NCI-H2171 (cell line): ENCODE measurements around the gene CBX8.

Experiments
- DNase-seq: peaks from one replicate; lab custom pipeline; 2025; lab: John Stamatoyannopoulos, UW

The CBX8 gene

DNA sequence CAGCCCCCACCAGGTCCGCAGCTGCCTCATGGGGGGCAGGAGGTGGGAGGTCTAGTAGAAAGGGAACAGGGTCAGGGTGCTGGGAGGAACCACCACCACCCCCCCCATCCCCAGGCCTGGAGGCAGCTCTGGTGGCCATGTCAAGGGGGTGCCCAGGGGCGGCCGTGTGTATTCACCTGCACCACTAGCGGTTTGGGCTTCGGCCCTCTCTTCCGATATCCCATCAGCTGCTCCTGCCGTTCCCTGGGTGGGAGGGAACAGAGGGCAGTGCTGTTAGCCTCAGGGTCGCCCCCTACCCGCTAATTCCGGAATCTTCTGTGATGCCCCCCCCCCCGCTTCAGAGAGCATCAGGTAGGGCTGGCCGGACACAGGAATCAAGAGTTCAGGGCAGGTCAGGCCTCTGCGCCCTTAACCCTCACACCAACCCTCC, 38.6 kb upstream of the CBX8 start:
- DNase-seq: no peak

DNA sequence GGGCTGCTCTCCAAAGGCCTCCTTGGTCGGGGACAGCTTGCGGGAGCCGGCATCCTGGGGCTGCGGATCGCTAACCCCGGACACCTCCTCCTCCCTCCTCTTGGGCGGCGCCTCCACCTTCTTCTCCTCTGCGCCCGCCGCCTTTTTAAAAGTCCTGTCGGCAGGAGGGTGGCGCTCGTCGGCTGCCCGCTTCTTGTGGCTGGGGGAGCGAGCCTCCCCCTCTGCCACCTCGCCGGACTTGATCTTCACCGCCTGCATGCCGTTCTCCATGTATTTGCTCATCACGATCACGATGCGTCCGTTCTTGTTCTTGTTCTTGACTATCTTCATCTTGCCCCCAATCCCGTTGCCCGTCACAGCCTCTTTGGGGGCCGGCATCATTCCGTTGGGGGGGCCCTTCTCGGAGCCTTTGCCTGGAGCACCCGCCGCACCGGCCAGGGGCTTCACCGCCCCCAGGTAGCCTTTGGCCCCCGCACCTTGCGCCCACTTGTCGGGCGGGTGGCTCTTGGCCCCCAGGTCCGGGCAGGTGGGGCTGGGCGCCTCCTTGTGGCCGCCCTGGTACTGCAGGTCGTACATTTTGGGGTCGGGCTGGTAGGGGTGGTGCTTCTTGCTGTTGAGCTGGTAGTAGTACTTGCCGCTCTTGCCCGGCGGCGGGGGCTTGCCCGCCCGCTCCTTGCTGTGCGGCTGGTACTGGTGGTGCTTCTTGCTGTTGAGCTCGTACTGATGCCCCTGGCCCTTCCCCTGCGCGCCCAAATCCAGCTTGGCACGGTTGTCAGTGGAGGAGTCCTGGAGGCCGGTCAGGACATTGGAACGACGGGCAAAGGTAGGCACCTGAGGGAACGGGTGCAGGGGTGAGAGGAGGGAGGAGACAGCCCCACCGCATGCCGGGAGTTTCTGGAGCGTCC, 37.9 kb upstream of the CBX8 start:
- no peak for DNase-seq

DNA sequence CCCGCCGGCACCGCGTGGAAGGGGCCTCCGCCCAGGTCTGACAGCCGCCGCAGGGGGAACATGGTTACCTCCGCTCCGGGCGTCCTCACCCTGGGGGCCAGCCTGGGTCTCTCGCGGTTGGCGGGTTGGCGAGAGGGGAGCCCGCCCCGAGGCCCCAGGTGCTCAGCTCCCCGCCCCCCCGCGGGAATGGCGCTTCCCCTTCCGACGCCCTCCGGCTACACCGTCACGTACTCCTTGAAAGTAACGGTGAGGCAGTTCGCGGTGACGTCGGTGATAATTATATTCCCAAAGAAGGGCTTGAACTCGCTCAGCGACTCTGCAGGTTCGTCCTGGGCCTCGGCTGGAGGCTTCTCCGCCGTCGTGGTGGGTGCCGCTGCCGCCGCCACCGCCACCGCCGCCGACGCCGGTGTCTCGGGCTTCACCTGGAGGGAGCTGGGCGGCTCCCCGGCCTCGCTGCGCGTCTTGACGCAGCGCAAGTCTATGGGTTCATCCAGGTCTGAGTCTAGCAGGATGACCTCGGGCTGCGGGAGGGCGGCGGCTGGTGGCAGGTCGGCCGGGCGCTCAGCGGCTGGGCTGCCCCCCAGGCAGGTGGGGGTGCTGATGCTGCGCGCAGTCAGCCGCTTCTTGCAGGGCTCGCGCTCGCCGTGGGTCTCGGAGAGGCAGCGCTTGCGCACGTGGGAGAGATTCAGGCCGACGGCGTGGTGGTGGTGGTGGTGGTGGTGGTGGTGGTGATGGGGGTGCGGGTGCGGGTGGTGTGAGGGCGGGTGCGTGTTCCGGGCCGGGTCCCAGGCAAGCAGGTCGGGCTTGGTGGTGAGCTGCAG, 37.1 kb upstream of the CBX8 start:
- no peak for DNase-seq

DNA sequence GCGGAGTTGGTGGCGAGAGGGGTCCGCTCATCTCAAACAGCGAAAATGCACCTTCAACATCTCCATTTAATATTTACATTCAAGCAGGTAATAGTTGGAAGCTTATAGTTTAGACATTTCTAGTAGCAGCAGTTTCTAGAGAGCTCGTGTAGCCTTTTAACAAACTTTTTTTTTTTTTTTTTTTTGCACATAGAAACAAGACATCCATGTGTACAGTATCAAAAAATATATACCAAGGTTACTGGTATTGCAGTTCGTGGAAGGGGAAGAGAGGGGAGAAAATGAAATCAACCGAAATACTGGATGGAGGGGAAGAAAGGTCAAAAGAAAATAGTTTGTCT, 36.2 kb upstream of the CBX8 start:
- no peak for DNase-seq

DNA sequence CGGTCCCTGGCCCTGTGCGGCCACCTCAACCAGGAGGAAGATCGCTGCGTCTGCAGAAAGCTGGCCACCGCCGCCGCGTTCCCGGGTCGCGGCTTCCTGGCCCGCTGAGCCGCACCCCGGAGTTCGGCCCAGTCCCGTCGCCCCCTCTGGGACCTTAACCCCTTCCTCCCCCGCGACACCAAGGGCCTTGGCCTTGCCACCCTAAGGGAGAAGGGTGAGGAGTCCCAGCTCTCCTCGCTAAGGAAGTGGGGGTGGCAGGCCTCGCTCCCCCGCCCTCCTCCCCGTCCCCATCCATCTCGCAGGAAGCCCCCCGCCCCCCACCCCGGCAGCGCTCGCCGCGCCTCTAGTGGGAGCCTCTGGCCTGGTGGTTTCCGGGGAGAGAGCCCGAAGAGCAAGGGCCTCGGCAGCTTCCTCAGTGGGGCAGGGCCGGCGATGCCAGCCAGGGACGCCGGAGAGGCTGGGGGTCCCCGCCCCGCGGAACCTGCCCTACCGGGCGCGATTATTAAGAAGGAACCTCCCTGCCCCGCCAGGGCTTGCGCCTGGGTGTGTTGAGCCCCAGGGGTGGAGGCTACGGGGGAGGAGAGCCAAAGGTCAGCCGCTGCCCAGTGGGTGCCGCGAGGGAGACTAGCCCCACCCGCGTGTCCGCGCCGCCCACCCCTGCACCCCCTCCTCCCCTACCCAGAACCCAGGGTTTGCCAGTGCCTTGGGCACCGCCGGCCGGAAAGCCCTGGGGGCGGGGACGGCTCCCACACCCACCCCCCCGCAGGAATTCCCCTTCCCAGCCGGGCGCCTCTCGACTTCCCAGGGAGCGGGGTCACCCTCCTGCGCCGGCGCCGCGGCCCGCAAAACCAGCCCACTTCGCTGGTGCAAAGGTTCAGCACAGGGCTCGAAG, 35.6 kb upstream of the CBX8 start:
- DNase-seq: no peak

DNA sequence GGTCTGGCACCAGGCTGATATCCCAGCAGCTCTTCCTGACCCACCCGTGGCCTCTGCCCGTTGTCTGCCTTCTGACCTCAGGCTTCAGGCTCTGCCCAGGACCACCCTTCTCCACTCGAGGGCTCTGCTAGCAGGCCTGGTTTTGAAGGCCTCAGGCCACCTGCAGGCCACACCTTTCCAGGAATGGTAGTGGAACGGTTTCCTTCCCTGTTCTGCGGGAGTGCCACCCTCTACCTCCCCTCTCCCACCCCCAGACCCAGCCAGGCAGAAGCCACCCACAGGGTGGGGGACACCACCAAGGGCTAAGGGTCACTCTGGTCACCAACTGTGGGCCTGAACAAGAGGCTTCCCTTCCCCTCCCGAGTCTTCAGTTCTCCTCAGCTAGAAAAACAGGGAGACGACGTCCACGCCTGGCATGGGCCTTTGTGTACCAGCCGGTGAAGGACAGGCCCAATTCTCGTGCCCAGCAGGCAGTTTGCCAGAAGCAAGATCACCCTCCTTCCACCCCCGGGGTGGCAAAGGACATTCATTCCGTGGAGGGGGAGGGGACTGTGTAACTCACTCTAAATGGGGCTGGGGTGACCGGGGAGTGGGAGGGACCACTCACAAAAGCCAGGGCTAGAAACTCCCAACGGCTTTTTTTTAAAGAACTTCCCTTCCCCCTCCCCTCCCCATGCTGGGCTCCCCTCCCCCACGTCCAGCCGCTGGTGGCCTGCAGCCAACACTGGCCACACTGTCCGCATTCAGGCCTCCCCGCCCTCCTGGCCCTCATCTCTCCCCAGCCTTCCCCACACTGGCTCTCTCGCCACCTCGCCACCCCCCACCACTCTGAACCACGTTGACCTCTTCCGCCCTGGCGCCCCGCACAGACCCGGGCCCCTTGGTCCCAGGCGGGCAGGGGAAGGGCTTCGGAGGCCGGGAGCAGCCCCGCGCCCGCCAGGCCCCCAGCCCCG, 34.7 kb upstream of the CBX8 start:
- DNase-seq: no peak

DNA sequence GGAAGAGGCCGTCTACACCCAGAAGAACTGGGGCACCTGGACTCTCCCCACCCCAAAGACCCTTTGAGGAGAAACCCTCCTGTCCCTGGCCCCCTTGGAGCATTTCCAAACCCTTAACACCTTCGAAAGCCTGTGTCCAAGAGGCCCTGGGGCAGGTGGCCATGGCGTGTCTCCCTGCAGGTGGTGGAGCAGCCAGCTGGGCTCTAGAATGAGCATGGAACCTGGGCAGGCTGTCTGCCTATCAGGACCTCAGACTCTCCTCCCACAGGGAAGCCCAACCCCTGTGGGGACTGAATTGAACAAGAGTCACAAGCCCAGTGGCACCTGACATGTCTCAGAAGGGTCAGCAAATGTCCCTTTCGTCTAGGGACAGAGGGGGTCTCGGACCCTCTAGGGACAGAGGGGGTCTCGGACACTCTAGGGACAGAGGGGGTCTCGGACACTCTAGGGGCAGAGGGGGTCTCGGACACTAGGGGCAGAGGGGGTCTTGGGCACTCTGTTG, 33.9 kb upstream of the CBX8 start:
- no peak for DNase-seq

DNA sequence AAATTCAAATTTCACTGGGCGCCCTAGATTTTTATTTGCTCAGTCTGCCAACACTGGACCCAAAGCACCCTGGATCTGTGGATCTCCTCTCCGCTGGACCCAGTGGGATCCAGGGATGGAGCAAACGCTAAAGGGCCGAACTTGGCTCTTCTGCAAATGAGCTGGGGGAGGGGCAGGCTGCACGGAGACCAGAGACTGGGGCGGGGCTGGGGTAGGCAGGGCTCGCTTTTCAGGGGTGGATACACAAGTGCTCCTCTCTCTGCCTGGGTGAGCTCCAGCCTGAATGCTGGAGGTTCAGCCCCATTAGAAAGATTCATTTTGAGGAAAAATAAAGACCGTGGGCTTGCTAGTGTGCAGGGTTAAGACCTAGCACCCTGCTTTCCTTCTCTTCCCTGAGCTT, 33.4 kb upstream of the CBX8 start:
- no peak for DNase-seq

DNA sequence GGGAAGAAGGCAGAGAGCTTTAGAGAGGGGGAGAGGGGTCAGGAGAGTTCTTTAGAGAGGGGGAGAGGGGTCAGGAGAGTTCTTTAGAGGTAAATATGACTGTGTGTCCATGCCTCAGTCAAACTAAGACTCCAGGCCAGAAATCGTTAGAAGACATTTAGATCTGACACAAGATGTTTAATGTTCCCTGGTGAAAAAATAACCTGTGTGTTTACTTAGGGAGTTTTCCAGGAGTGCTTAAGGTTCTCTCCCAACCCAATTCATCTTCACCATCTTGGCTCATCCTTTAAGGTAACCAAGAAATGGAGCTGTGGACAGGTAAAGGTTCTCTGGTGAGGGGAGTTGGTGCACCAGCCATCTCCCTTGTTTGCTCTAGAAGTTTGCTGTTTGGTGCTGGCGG, 32.6 kb upstream of the CBX8 start:
- no peak for DNase-seq

DNA sequence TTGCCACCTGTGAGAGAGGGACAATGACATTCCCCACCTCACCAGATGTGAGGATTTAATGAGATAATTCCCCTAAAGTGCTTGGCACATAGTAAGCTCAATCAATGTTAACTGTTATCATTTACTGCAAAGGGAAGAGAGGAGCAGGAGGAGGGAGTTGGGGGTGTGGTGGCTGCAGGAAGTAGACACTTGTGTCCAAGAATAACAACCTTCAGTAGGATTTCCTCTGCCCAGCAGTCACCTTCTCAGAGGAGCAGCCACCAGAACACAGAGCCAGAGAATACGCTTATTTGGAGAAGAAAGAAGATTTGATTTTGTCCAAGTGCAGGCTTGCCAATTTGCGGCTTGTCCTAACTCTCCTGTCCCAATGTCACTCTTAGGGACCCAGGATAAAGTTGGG, 32.1 kb upstream of the CBX8 start:
- no peak for DNase-seq

DNA sequence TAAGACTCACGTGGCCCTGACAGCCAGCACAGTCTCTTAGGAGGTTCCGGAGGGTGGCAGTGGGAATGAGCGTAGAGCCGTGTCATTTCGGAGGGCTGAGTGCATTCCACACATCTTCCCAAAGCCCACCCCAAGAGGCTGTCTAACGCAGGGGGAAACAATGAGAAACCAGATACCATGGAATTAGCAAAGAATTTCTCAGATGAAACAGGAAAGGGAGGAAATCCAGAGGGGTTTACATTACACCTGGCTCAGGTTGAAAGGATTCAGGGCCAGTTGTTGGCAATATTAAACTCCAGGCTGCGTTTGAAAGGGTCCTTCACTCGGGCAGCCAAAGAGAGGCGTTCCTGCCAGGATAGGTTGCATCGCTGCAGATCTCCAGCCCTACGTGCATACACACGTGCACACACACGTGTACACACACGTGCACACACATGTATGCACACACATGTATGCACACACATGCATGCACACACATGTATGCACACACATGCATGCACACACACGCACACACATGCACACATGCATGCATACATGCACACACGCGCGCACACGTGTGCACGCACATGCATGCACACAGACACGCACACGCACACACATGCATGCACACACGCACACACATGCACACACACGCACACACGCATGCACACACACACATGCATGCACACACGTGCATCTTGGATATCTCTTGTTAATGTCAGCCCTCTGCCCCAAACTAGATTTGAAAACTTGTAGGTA, 30.1 kb upstream of the CBX8 start:
- no peak for DNase-seq

DNA sequence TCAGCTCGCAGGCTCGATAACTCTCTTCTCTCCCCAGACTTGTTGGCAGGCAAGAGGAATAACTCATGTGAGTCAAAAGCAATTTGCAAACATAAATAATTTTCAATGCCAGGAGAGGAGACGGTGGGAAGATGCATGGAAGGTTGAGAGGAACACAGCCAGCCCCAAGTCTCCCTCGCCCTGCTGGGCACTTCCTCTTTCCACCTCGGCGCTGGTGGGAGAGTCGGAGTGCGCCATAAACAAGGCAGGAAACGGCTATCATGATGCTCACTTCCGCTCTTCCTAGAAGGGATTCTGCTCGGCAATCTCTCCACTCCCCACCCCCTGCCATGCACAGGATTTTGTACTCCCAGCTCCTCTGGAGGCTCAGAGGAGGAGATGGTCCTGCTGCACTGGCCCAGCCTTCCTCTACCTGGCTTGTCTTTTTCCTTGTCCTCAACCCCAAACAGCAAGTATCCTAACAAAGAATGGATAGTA, 29.4 kb upstream of the CBX8 start:
- DNase-seq: no peak

DNA sequence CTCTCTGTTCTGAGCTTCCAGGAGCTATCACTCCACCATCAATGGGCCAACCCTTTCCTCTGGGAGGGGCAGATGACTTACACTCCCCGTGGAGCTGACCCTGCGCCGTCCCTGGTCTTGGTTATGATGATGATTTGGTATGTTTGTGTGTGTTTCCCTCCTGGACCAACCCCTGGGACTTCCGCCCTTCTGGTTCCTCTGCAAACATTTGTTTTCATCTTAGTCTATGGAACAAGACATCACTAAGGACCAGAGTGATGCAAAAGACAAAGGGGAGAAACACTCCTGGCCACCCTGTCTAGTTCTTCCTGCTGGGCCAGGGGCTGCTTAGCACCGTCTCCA, 28.7 kb upstream of the CBX8 start:
- no peak for DNase-seq

DNA sequence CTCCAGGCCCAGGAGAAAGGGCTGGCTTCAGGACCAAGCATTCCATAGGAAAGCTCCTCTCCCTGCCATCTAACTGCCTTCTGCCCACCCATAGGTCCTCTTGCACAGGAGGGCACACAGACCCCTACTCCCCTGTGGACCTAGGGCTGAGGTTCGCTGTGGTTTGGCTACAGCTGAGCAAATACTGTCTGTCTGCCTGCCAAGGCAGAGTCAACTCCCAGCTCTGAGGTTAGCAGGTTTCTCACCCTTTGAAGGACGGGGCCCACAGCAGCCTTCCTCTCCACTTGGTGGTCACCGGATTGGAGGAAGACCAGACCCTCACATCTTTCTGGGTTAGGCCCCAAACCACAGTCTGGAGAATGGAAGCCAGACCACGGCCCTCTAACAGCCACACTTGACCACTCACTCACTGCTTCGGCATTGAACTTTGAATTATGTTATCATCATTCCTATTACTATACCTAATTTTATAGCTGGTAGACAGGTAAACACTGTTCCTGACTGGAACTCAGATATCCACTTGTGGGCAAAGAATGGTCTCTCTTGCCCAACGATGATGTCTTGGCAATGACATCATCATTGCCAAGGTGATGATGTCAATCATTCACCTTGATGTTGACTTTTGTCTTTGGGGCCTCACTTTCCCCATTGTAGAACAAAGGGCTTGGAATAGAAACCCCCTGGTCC, 28.2 kb upstream of the CBX8 start:
- no peak for DNase-seq

DNA sequence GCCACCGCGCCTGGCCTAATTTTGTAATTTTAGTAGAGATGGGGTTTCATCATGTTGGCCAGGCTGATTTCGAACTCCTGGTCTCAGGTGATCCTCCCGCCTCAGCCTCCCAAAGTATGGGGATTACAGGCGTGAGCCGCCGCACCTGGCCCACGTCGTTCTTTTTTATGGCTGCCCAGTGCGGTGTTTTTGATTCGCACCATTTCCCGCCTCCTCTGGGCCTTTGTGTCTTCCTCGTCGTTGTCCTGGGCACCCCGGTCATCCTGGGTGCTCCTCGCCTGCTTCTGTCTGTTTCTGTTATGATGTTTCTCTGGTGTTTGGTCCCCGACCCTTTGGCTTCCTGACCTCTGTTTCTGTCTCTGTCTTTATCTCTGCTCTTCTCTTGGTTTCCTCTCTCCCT, 27.4 kb upstream of the CBX8 start:
- DNase-seq: no peak

DNA sequence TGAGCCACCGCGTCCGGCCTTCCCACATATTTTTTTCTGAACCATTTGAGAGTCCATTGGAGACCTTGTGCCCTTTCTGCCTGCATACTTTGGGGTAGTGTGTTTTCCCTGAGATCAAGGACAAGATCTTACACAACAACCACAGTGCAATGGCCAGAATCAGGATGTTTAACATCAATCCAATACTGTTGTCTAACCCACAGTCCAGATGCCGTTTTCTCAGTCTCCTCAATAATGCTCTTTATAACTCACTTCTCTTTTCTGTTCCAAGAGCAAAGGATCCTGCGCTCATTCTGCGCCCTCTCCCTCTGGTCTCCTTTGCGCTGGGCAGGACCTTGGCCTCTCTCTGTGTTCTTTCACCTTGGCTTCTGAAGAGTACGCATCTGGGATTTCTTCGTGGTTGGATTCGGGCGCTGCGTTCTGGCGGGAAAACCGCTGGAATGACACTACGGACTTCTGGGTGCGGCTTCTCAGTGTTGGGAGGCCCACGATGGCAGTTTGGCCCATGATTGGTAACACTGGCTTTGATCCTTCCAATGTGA, 25.8 kb upstream of the CBX8 start:
- no peak for DNase-seq

DNA sequence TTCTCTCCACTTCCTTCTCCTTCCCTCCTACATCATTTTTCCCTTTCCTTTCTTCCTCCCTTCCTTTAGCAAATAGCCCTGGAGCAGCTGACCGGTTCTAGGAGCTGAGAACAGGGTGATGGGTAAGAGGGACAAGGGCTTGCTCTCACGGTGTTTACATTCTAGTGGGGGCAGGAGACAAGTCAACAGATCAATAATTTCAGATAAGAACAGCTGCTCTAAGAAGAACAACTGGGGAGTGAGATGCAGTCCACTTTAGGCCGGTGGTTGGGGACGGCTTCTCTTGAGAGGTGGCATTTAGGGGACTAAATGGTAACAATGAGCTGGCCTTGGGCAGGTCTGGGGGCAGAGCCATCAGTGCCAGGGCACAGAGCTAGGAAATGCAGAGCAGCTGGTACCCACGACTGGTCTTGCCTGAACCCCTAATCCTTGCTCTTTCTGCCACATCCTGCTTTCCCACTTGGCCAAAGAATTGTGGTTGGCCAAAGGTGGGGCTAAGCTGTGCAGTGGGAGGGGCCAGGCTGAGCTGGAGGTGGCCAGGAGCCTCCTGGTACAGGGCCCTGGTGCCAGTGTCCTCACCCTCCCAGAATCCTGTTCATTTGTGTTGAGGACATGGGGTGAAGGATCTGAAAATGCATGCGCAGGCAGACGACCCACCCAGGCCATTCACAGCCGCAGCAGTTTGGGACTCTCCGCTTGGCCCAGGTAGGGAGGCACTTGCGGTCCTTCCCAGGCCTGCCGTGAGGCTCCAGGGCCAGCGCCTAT, 24.6 kb upstream of the CBX8 start:
- no peak for DNase-seq

DNA sequence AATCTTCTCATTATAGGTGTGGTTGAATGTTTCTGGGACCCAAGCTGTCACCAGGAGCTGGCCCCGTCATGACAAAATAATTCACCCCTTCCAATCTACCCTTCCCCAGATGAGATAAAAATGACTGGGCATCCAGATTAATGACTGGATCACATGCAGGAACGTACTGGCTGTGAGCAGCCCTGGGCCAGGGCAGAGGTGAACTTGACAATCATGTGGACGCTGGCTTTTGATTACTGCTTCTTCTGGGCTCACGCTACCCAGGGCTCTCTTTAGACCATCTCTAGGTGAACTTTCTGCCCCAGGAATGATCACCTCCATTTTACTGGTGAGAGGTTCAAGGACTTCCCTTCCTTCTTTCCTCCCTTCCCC, 24.1 kb upstream of the CBX8 start:
- DNase-seq: no peak
